Subcutaneous adipose tissue (tissue), 4 donors: ENCODE results near the gene TP53TG5. TPM values are rescaled to one million over a fixed set of nuclear protein-coding genes. Genes with fewer than 3 reads are reported as not detected.

ENCODE experiments used
- total RNA-seq, 4 donors: library from RNA; depleted of rRNA; stranded (reverse); fragments of >200 nt; gene quantifications; one replicate each; pipeline ENCODE4 v1.1.0, GENCODE V29; 2016
- TF ChIP-seq, protein P1 (sequence below): fragments of 450-650 bp; IDR thresholded peaks from one replicate; pipeline ENCODE4 v1.5.1; 2016; ENCODE audit warnings: low read depth, mild to moderate bottlenecking, control low read depth, antibody characterized with exemption, moderate library complexity

Gene TP53TG5
- total RNA-seq, 4 donors from 2014 or later, result 0.57 TPM; not detected in 3

DNA sequence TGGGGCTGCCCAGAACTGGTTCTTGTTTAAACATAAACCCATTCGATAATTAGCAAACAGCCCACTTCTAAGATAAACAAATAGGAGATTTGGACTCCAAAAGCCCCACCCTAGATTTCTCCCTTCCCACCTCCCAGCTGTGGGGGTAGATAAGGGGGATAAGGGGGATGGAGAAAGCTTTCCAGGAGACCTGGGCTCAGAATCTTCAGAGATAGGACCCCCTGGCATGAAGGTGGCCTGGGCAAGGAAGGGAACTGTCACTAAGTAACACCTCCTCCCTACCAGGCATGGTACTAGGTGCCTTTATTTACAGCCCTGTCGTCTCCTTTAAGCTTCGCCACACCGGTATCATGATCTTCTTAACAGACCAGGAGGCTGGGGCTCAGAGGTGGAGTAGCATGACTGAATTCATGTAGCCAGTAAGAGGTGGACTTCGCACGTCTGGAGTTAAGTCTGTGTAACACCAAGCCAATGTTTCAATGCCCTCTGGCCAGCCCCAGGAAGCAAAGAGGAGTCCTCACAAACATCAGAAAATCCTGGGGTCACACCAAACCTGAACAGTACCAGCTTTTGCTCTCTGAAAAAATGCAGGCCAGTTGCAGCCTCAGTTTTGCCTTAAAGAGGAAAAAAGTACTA lies 34.5 kb downstream of the TP53TG5 start:
- TF ChIP-seq, protein P1, sequence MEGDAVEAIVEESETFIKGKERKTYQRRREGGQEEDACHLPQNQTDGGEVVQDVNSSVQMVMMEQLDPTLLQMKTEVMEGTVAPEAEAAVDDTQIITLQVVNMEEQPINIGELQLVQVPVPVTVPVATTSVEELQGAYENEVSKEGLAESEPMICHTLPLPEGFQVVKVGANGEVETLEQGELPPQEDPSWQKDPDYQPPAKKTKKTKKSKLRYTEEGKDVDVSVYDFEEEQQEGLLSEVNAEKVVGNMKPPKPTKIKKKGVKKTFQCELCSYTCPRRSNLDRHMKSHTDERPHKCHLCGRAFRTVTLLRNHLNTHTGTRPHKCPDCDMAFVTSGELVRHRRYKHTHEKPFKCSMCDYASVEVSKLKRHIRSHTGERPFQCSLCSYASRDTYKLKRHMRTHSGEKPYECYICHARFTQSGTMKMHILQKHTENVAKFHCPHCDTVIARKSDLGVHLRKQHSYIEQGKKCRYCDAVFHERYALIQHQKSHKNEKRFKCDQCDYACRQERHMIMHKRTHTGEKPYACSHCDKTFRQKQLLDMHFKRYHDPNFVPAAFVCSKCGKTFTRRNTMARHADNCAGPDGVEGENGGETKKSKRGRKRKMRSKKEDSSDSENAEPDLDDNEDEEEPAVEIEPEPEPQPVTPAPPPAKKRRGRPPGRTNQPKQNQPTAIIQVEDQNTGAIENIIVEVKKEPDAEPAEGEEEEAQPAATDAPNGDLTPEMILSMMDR, result no peak

DNA sequence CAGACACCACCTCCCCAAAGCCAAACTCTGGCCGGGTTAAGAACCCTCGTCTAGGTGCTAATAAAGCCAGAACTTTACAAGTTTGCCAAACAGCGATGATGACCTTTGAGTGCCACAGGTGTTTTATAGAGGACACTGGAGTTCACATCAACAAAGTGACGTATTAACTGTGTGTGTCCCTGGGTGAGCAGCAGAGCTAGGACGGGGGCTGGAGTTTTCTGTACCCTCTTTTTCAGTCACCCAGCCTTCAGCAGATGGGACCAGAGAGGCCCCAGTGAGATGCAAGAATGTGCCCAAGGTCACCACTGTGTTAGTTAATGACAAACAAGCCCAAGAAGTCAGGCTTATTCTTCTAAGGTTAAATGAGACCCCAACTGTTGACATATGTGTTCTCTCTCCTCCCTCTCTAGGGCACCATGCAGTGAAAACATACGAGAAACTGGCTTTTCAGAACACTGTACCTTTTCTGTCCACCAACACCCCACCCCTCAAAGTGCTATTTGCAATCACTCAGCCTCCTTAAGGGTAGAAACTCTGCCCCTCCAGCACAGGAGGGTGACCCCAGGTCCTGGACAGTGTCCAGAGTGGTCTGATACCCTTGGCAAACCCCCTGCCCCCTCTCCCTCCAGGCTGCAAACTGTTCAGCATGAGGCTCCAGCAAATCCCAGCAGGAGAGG lies 35.1 kb downstream of the TP53TG5 start:
- TF ChIP-seq, protein P1, result no peak

DNA sequence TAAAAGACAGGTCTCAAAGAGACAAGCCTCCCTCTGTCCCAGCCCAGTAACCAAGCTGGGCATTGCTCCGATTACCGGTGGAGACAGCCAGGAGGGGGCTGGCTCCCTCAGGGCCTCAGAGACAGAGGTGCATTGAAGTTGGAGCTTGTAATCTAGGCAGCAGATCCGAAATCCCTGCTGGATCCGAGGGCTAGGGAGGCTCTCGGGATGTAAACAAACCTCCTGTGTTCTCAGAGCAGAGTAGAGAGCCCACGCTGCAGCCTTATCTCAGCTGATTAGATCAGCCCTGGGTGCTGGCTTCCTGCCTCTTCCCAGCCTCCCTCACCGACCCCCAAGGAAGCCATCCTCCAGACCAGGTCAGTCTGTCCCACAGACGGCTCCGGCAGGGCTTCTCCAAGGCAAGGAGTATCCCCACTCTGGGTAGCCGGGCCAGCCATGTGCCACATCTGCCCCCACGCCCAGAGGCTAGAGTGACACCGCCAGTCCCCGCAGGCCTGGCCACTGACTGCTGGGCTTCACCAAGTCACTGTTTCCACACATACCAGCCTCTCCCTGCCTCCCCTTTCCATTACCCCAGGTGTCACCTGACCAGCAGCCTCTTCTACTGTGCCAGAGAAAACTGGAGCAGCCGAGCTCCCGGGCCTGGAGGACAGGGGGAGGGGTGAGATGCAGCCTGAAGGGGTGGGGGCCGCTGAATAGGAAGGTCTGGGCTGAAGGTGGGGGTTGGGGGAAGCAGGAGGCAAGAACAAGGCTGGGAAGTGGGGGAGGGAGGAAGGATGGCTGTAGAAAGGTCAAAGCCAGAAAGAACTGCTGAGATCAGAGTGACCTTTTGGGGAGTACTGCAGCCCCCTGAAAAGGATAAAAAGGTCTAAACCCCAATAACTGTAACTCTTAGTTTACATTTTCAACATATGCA lies 35.9 kb downstream of the TP53TG5 start:
- TF ChIP-seq, protein P1, result no peak

DNA sequence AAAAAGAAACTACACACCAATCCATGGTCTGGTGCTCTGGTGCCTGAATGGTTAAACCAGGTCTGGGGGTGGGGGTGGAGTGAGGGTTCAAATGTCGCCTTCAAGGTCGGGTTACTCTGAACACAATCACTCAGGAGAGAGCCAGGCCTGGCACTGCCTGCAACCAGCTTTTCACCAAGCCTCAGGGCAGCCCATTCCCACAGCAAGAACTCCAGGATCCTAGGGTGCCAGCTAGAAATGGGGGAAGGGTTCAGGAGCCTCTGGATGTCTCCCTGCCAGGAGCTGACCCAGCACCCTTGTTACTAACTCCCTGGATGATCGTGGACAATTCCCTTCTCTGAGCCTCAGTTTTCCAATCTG lies 36.6 kb downstream of the TP53TG5 start:
- TF ChIP-seq, protein P1, result no peak

DNA sequence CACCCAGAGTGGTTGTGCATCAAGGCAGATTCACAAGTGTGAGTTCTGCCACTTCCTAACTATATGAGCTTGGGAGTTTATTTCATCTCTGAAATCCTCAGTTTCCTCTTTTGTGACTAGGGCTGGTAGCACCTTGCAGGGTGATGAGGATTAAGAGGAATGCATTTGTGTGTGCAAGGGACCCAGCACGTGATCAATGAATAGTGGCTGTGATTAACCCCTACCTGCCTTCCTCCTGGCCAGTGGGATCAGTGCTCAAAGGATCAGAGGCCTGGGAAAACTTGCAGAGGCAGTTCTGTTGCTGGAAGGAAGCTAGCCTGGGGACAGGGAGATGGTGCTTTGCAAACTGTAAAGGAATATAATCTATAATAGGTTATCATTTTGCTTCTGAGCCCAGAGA lies 37.2 kb downstream of the TP53TG5 start:
- TF ChIP-seq, protein P1, result no peak

DNA sequence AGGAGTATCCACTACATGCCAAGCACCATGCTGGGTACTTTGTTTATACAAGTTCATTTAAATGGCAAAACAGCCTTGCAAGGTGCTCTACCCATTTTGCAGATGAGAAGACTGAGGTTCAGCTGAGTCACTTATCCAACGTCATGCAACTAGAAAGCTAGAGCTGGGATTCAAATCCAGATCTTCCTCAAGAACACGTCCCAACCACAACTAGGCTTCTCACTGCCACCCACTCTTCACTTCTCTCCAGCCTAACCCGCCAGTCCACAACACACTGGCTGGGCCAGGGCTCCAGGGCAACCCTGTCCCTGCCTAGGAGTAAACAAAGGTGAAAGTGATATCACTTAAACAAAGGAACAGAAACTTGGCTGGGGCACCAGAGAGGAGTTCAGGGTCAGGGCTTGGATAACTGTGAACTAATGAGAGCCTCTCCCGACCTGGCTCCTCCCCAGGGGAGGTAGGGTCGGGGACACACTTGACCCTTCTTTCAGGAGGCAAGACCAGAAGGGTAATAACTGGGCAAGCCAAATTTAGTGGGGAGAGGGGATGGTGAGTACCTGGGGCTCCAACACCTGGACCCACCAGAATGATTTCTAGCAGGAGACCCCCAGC lies 37.8 kb downstream of the TP53TG5 start:
- TF ChIP-seq, protein P1, result no peak
